HG02642 (cell line): ENCODE results near the gene GNAS.

Source experiments
- ATAC-seq: cut with Tn5 transposase; IDR thresholded peaks from one replicate; pipeline ENCODE4 v1.9.1; 2021; ENCODE audit warnings: mild to moderate bottlenecking; ENCODE audit not compliant: unreplicated experiment, poor library complexity

The GNAS gene

DNA sequence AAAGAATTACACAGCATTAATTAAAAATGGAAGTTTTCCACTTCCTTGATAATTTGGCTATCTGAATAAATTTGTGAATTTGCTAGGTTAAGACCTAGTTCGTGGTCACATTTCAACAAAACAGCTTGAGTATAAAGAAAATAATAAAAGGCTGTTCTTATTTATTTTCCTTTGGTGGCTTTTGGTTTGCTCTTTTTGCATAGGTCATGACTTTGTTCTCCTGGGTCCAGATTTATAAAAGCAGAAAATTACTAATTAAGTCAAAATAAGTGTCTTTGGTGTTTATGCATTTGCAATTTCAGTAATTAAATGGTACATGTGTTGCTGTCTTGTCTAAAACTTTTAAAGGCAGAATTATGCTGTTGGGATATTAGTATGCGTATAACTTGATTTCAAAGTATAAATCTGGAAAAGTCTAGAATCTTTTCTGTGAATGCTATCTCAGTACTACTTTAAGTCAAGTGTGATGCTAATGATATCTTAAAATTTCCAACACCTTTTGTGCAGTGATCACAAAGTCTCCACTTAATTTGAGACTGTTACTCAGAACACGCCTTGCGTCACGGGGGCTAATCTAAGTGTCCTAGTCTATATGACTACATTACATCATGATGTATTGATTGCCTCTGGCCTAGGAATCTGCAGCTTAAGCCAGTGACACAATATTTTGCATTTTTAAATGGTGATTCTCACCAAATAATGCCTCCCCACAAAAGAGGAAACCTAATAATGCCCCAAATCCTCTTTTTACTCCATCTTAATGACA, 41.0 kb downstream of the GNAS start:
- ATAC-seq = no peak

DNA sequence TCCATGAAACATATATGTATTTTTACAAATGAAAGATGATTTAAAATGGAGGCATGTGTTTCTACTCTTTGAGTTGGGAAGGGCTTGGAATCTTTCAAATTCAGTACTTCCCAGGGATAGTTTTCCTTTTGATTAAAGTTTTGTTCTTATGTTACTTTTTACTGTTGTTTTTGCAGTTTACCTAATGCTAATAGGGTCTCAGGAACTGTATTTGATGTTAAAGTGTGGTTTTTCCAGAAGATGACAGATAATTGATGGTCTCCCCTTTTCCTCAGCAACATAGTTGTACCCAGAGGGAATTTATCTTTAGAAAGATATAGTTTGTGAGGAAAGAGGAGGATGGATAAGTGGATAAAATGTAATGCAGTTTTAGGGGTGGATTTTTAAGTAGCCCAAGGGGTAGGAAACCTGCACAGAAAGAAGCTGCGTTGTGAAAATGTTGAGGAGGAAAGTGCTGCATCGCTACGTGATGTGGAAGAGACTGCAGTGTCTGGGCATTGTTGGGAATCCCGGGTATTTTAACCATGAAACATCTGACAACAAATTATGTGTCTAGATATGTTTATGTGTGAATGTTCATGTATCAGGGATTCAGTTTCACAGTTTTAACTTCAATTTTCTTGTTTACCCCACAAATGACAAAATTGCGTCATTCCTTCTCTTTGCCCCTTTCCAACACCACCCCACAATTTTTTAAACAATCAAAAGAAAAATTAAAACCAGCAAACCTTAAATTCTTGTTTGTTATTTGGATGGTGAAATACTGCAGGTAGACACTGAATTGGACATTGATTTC, 42.3 kb downstream of the GNAS start:
- no peak for ATAC-seq

DNA sequence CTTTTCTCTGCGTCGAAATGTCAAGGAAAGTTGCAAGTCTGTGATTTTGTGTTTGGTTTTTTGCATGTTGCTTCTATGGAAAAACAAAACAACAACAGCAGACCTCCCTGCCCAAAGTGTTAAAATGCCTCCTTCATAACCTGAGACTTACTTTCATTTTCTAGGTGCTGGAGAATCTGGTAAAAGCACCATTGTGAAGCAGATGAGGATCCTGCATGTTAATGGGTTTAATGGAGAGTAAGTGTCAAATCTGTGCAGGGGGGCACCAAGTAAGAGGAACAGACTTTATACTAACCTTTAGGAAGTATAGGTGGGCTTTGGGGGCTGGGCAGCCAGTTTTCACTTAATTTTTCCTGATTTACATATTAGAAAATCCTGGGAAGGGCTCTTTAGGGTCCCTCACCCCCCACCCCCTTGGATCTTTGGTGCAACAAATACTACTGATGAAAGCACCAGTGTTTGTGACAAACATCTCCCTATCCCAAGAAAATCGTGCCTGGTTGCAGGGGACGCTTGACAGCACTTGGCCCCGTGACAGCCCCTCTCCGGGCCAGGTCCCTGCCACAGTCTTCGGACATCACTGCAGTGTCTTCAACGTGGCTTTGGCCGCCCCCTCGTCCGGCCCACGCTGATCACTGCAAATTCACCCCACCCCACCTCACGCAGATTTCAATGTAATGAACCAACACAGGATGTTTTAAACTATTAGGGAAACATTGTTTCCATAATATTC, 43.1 kb downstream of the GNAS start:
- ATAC-seq = no peak

- no peak for ATAC-seq
Observed at GRCh38 chr20:58896820-58897219, 44.3 kb downstream of the GNAS start.

- no peak for ATAC-seq
Observed at GRCh38 chr20:58897488-58897887, 45.0 kb downstream of the GNAS start.

DNA sequence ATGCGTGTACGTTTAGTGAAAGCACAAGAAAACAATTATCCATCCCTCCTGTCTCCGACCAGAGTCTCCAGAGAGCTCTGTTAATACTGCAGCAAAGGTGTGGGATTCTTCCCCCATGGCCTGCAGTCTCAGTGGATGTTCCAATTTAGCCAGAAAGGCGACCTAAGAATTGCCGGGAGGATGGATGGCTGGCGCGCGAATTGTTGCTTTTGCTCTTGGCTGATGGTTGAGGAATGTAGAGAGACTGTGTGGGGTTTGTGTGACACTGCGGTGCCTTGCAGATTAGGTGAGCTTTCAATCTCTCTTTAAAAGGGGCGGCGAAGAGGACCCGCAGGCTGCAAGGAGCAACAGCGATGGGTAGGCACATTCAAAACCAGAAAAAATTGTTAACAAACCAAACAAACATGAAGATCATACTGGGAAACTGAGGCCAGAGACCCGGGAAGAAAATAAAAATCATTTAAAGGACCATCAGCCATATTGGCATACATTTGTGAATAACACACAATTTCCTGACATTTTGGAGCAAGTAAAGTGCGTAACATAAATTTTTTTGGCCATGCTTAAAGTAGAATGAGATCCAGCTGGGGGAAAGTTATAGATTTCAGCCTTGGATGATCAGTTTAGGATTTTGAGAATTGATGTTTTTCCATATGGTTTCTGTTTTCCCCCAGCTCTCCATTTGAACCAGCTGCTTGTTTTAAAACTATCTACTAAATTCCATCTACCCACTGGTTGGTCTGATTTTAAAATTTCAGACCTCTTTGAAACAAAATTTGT, 46.3 kb downstream of the GNAS start:
- no peak for ATAC-seq

GRCh38 chr20:58899512-58899911, 47.0 kb downstream of the GNAS start:
- no peak for ATAC-seq

GRCh38 chr20:58900397-58900796, 47.9 kb downstream of the GNAS start:
- ATAC-seq = no peak

DNA sequence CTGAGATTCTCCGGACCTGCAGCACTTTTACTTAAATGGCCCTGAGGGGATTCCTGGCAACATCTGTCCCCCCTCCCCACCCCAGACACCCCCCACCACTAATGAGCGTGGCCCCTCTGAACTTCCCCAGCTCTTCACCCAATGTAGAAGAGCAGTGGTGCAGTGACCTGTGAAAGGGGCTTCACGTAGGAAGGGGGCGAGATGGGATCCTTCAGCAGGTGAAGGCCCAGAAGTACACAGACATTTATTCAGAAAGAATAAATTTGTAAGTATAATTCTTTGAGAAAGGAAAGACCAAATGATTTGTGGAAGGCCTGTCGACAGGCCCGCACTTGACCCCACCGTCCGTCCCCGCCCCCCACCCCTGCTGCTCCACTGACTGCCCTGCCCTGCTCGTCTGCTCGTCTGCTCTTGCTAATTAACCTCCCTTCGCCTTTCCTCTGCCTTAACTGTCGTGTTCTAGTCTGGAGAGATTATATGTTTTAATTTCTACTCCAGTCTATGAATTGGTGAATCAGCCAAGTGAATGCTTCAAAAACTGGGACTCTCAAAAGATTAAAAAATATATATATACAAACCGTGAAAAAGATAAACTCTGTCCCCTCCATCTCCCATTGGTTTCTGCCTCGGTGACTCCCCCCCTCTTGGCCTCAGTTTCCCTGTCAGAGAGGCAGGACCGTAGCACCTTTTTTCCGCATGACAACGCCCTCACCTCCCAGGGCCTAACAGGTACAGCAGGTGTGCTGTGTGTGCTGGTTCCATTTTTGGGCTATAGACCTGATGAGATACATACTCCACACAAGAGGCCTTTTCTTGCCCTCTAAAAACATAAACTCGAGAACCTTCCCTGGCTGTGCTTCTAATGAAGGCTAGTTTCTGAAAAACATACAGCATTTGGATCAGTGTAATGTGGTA, 49.2 kb downstream of the GNAS start:
- ATAC-seq = no peak

GRCh38 chr20:58903614-58904013, 51.1 kb downstream of the GNAS start:
- ATAC-seq = no peak

- ATAC-seq = no peak
Observed at GRCh38 chr20:58905236-58905635, 52.7 kb downstream of the GNAS start.

- no peak for ATAC-seq
Observed at GRCh38 chr20:58906111-58906510, 53.6 kb downstream of the GNAS start.

GRCh38 chr20:58906894-58907293, 54.4 kb downstream of the GNAS start:
- ATAC-seq = no peak

- peak; percentile 83 for ATAC-seq
Observed at GRCh38 chr20:58907320-58908137, 55.0 kb downstream of the GNAS start.

DNA sequence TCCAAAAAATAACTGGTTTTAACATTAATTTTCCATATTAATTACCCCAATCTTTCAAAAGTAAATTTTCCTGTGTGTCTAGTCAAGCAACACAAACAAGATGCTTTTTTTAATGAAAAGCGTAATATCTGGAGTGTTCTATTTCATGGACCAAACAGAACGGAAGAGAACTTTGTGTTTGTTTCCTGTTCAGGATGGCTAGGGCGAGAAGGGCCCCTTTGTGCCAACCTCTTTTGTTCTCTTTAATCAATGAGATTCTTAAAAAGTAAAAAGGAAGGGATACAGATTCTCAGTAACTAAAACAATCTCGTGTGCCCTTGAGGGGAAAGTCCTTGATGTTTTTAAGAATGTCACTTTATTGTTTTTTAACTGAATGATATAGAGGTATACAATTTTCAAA, 55.7 kb downstream of the GNAS start:
- no peak for ATAC-seq

- no peak for ATAC-seq
Observed at GRCh38 chr20:58908941-58909340, 56.4 kb downstream of the GNAS start.

- no peak for ATAC-seq
Observed at GRCh38 chr20:58909585-58909984, 57.1 kb downstream of the GNAS start.

- no peak for ATAC-seq
Observed at GRCh38 chr20:58910473-58910872, 58.0 kb downstream of the GNAS start.
